GM18508 (cell line): ENCODE data around the gene KANSL2.
"Not testable (repeated sequence)": the region's sequence is repeated elsewhere in the genome, so short reads cannot be mapped to it uniquely, and the experiment has no call there.

ENCODE experiments used
- ATAC-seq: cut with Tn5 transposase; IDR thresholded peaks from one replicate; pipeline ENCODE4 v1.9.1; 2021; ENCODE audit warnings: moderate number of reproducible peaks; ENCODE audit not compliant: insufficient read depth, unreplicated experiment

Gene KANSL2

GRCh38 chr12:48686037-48686595 is 4.1 kb upstream of the KANSL2 start:
- no peak for ATAC-seq

GRCh38 chr12:48683534-48683933 is 1.5 kb upstream of the KANSL2 start:
- ATAC-seq, result no peak

GRCh38 chr12:48682927-48683326 is 889 bp upstream of the KANSL2 start:
- ATAC-seq, result no peak

GRCh38 chr12:48682533-48682905 is 481 bp upstream of the KANSL2 start:
- ATAC-seq, result not testable (repeated sequence)

GRCh38 chr12:48681399-48681709 is 684 bp downstream of the KANSL2 start:
- no peak for ATAC-seq

GRCh38 chr12:48680861-48681260 is 1.2 kb downstream of the KANSL2 start:
- no peak for ATAC-seq

GRCh38 chr12:48678551-48679185 is 3.4 kb downstream of the KANSL2 start:
- ATAC-seq, result no peak

- ATAC-seq, result no peak
These were observed 10.7 kb downstream of the KANSL2 start for GRCh38 chr12:48671231-48671856.

GRCh38 chr12:48668996-48669395 is 13.0 kb downstream of the KANSL2 start:
- no peak for ATAC-seq

GRCh38 chr12:48659863-48660262 is 22.2 kb downstream of the KANSL2 start:
- no peak for ATAC-seq

- no peak for ATAC-seq
These were observed 30.4 kb downstream of the KANSL2 start for GRCh38 chr12:48651681-48652080.

- not testable (repeated sequence) for ATAC-seq
These were observed 36.7 kb downstream of the KANSL2 start for GRCh38 chr12:48645354-48645753.

- no peak for ATAC-seq
These were observed 39.0 kb downstream of the KANSL2 start for GRCh38 chr12:48643011-48643410.

GRCh38 chr12:48641752-48642555 is 40.1 kb downstream of the KANSL2 start:
- not testable (repeated sequence) for ATAC-seq

- ATAC-seq, result no peak
These were observed 41.2 kb downstream of the KANSL2 start for GRCh38 chr12:48640854-48641253.

- no peak for ATAC-seq
These were observed 41.6 kb downstream of the KANSL2 start for GRCh38 chr12:48640428-48640827.

- ATAC-seq, result no peak
These were observed 51.0 kb downstream of the KANSL2 start for GRCh38 chr12:48631071-48631470.

- ATAC-seq, result no peak
These were observed 51.7 kb downstream of the KANSL2 start for GRCh38 chr12:48630346-48630745.

- ATAC-seq, result no peak
These were observed 52.5 kb downstream of the KANSL2 start for GRCh38 chr12:48629541-48629940.

- no peak for ATAC-seq
These were observed 54.5 kb downstream of the KANSL2 start for GRCh38 chr12:48627556-48627955.

GRCh38 chr12:48622997-48623396 is 59.0 kb downstream of the KANSL2 start:
- ATAC-seq, result not testable (repeated sequence)
